ENCODE results near the gene GIT1.

GRCh38 chr17:29544066-29544465 lies 45.4 kb downstream of the GIT1 start:
- TF ChIP-seq RBM22 (IDR thresholded peaks at IDR 0.05; ENCODE audit: low read depth, low read length, poor library complexity, severe bottlenecking) (no peak), MYNN (IDR thresholded peaks at IDR 0.05) (no peak), MYNN (CRISPR knock-in tag; IDR thresholded peaks at IDR 0.05) (no peak), NELFE (IDR thresholded peaks at IDR 0.05; ENCODE audit: insufficient read depth, insufficient read length) (no peak), SP1 (CRISPR knock-in tag; IDR thresholded peaks at IDR 0.05) (no peak)

All from K562 (cell line).